HK-2 (cell line): ENCODE data around the gene PYURF.

Source experiments
- DNase-seq: peaks from one replicate; pipeline ENCODE4 v3.0.0-alpha.2; 2018; ENCODE audit not compliant: unreplicated experiment

Gene PYURF

DNA sequence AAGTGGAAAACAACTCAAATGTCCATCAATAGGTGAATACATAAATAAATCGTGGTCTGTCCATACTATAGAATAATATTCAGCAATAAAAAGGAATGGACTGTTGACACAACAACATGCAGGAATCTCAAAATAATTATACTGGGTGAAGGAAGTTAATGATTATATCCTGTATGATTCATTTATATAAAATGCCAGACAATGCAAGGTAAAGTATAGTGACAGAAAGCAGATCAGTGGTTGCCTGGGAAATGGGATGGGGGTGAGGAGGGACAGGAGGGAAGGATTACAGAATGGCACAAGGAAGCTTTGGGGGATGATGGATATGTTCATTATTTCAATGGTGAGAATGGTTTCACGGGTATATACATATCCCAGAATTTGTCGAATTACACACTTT is 12.3 kb downstream of the PYURF start:
- DNase-seq, result no peak

- DNase-seq, result no peak
Observed at GRCh38 chr4:88503344-88503743, 20.2 kb downstream of the PYURF start.

- DNase-seq, result no peak
Observed at GRCh38 chr4:88497859-88498409, 25.6 kb downstream of the PYURF start.

DNA sequence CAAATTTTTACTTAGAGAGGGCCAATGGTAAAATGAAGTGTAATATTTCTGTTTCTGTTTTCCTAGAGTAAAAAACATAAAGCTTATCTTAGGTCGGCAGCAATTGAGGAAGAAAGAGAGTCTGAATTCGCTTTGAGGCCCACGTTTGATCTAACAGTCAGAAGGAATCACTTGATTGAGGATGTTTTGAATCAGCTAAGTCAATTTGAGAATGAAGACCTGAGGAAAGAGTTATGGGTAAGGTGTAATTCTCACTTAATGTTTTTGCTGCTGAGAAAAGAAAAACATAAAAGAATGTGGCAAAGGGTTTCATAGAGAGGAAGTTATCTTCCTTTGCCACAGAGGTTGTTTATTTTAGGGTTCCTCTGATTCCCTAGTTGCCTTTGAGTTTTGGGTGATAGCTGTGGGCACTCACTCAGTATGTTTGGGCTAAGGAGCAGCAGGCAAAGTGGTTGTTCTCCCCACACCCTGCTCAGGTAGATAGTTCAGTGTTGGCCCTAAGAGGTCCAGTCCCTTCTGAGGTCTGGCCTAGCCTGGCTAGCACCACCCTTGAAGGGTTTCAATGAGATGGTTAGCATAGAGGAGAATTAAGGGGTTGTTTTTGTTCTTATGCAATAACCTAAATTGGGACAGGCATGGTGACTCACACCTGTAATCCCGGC is 34.3 kb downstream of the PYURF start:
- no peak for DNase-seq

GRCh38 chr4:88481537-88481936 is 42.0 kb downstream of the PYURF start:
- DNase-seq, result no peak

- no peak for DNase-seq
Observed at GRCh38 chr4:88478247-88478646, 45.3 kb downstream of the PYURF start.

GRCh38 chr4:88477229-88477860 is 46.2 kb downstream of the PYURF start:
- DNase-seq, result no peak
